ENCODE measurements around the gene SLC38A7. TPM values are rescaled to one million over a fixed set of nuclear protein-coding genes. Genes with fewer than 3 reads are reported as not detected.

SLC38A7 gene
- total and polyA plus RNA-seq, 2 of the 13 experiments (the other 11 are each of a cell fraction or from before 2014, with no cell fraction given): 13.2 to 14.1 TPM

- TF ChIP-seq ATF4 (CRISPR knock-in tag; IDR thresholded peaks at IDR 0.05): no peak
- peak; percentile 34; the same call in 1 of the 2 replicates for TF ChIP-seq ZNF44 (CRISPR knock-in tag; IDR thresholded peaks at IDR 0.05)
- no peak for TF ChIP-seq NR3C1 (CRISPR knock-in tag; IDR thresholded peaks at IDR 0.05)
- TF ChIP-seq ZNF589 (CRISPR knock-in tag; conservative IDR thresholded peaks at IDR 0.05): peak; percentile 62; the same call in 1 of the 2 replicates
- TF ChIP-seq SP4 (CRISPR knock-in tag; IDR thresholded peaks at IDR 0.05): no peak
- TF ChIP-seq ARHGAP35 (CRISPR knock-in tag; IDR thresholded peaks at IDR 0.05; ENCODE audit: borderline replicate concordance): peak; percentile 5; the same call in 1 of the 2 replicates
- TF ChIP-seq ZMYM2 (CRISPR knock-in tag; IDR thresholded peaks at IDR 0.05): no peak
- TF ChIP-seq NR2F6 (IDR thresholded peaks at IDR 0.05): 0 out of 2 replicates have a peak, but pooled peaks have one; percentile 20
- no peak for TF ChIP-seq NR2F6 (CRISPR knock-in tag; IDR thresholded peaks at IDR 0.05)
- TF ChIP-seq ZMAT5 (CRISPR knock-in tag; IDR thresholded peaks at IDR 0.05; ENCODE audit: borderline replicate concordance, low read depth): no peak
- TF ChIP-seq KDM4B (CRISPR knock-in tag; IDR thresholded peaks at IDR 0.05): peak; percentile 51
- peak; percentile 11; the same call in 1 of the 2 replicates for TF ChIP-seq MEIS1 (CRISPR knock-in tag; IDR thresholded peaks at IDR 0.05; ENCODE audit: borderline replicate concordance)
- TF ChIP-seq ZNF782 (CRISPR knock-in tag; IDR thresholded peaks at IDR 0.05; ENCODE audit: borderline replicate concordance): 0 out of 2 replicates have a peak, but pooled peaks have one; percentile 9
- TF ChIP-seq ZNF205 (CRISPR knock-in tag; IDR thresholded peaks at IDR 0.05): 0 out of 2 replicates have a peak, but pooled peaks have one; percentile 4
- TF ChIP-seq ZSCAN21 (CRISPR knock-in tag; IDR thresholded peaks at IDR 0.05; ENCODE audit: borderline replicate concordance): no peak; the same call in 1 of the 2 replicates
- TF ChIP-seq JUND (CRISPR knock-in tag; IDR thresholded peaks at IDR 0.05): 0 out of 2 replicates have a peak, but pooled peaks have one; percentile 36
- no peak for TF ChIP-seq SNRNP70 (IDR thresholded peaks at IDR 0.05; ENCODE audit: low read depth, low read length)
- no peak for TF ChIP-seq CREB1 (IDR thresholded peaks at IDR 0.05)
- no peak for TF ChIP-seq CREB1 (CRISPR knock-in tag; IDR thresholded peaks at IDR 0.05)
- no peak for TF ChIP-seq ZNF549 (CRISPR knock-in tag; IDR thresholded peaks at IDR 0.05)
- TF ChIP-seq SAP130 (CRISPR knock-in tag; IDR thresholded peaks at IDR 0.05; ENCODE audit: low read depth): peak; percentile 62; the same call in 1 of the 2 replicates
- TF ChIP-seq HMGXB4 (CRISPR knock-in tag; IDR thresholded peaks at IDR 0.05; ENCODE audit: borderline replicate concordance in 1 of 2, low read depth in 1 of 2): peak; percentile 31 to 73; a peak in 2 of 4 replicates
- TF ChIP-seq NR0B2 (CRISPR knock-in tag; IDR thresholded peaks at IDR 0.05): no peak
Measured at GRCh38 chr16:58628845-58629732, 55.5 kb downstream of the SLC38A7 start (continued).

Measured in HepG2 (cell line).